HCT116 (cell line): Measurements from ENCODE around the gene PRM2.

Experiments used
- CTCF ChIP-seq, 3 experiments: fragments of 200-600 bp in 1 of 3; sonication (generic) in 1 of 3; IDR thresholded peaks in 2 of 3; conservative IDR thresholded peaks in 1 of 3; 2 replicates each; pipeline ENCODE4 v1.5.1; 2012 to 2017; ENCODE audit warnings: low read depth in 2 of 3, low read length in 2 of 3, antibody characterized with exemption in 1 of 3, borderline replicate concordance in 1 of 3, control low read depth in 1 of 3, mild to moderate bottlenecking in 1 of 3, mixed read lengths in 1 of 3, mixed run types in 1 of 3, moderate library complexity in 1 of 3; ENCODE audit not compliant: insufficient read depth in 1 of 3
- EZH2phosphoT487 ChIP-seq: fragments of 200-600 bp; IDR thresholded peaks from 2 replicates; pipeline ENCODE4 v1.6.1; 2018; ENCODE audit warnings: antibody characterized with exemption, borderline replicate concordance

DNA sequence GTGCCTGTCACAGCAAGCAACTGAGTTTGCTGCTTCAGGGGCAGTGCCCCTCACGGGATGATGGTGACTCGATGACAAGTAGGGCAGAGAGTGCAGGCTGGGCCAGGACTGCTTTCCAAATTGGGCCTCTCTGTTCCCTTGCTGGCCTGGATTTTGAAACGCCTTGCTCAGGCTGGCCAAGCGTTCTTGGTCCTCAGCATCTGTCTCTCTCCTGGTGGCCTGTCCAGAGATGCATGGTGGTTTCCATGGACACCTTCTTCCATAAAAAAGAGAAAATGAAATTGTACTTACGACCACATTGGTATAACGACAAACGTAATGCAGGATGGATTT lies 24.2 kb upstream of the PRM2 start:
- TF ChIP-seq EZH2phosphoT487: no peak
- TF ChIP-seq CTCF (IDR thresholded peaks at IDR 0.05 in 2 of 3, conservative IDR thresholded peaks at IDR 0.05 in 1 of 3; ENCODE audit: borderline replicate concordance in 1 of 3, insufficient read depth in 1 of 3, low read depth in 2 of 3, low read length in 2 of 3): no peak
